H1 (cell line): ENCODE data around the gene MIPOL1. TPM values are rescaled to one million over a fixed set of nuclear protein-coding genes. Genes with fewer than 3 reads are reported as not detected.

Experiments
- CTCF ChIA-PET: fragments of 300-600 bp; sonication (Branson Sonifier 250); formaldehyde crosslinking; loops from one replicate; lab custom pipeline; 2021; ENCODE audit not compliant: partially characterized antibody; lab: Charles Lee
- POLR2A ChIA-PET: fragments of 300-600 bp; sonication (Branson Sonifier 250); formaldehyde crosslinking; loops from one replicate; lab custom pipeline; 2021; ENCODE audit warnings: inconsistent platforms; ENCODE audit not compliant: partially characterized antibody; lab: Charles Lee
- DNase-seq, 2 experiments: peaks; one replicate each; pipeline versions ENCODE4 v3.0.0 to v3.0.0-alpha.2; 2010 to 2022; ENCODE audit warnings: low spot score in 2 of 2, low read depth in 1 of 2, mixed read lengths in 1 of 2
- FAIRE-seq: peaks from 2 replicates; lab custom pipeline; 2011; peaks lifted over from hg19 to GRCh38; lab: Jason Lieb, UNC
- H2AFZ ChIP-seq: 2 replicates; pipeline ENCODE4 v1.8.1; 2012; ENCODE audit warnings: low read length, inconsistent platforms
- H2AK5ac ChIP-seq: 2 replicates; pipeline ENCODE4 v1.6.1; 2013; ENCODE audit warnings: low read depth, low read length
- H2BK120ac ChIP-seq: replicated peaks from 2 replicates; pipeline ENCODE3; 2013; ENCODE audit warnings: low read depth, low read length, inconsistent platforms
- H2BK12ac ChIP-seq: 2 replicates; pipeline ENCODE4 v1.6.1; 2013; ENCODE audit warnings: low read depth, low read length
- H2BK15ac ChIP-seq: 2 replicates; pipeline ENCODE4 v1.6.1; 2013; ENCODE audit warnings: low read length
- H2BK20ac ChIP-seq: 2 replicates; pipeline ENCODE4 v1.6.1; 2013; ENCODE audit warnings: low read length
- H2BK5ac ChIP-seq: 2 replicates; pipeline ENCODE4 v1.6.1; 2013; ENCODE audit warnings: low read depth, low read length
- H3K14ac ChIP-seq: 2 replicates; pipeline ENCODE4 v1.6.1; 2013; ENCODE audit warnings: inconsistent platforms; ENCODE audit not compliant: insufficient read length
- H3K18ac ChIP-seq: 2 replicates; pipeline ENCODE4 v1.6.1; 2013; ENCODE audit warnings: low read length; ENCODE audit errors: extremely low read depth
- H3K23ac ChIP-seq: 2 replicates; pipeline ENCODE4 v1.6.1; 2013; ENCODE audit warnings: inconsistent platforms; ENCODE audit not compliant: insufficient read length
- H3K23me2 ChIP-seq: 2 replicates; pipeline ENCODE4 v1.6.1; 2013; ENCODE audit warnings: low read depth, low read length
- H3K27ac ChIP-seq: 2 replicates; pipeline ENCODE4 v1.6.1; 2011; ENCODE audit warnings: low read depth, low read length, inconsistent platforms
- H3K27me3 ChIP-seq, 4 experiments: replicated peaks in 1 of 4; 1 replicate in 1 of 4; 2 replicates in 3 of 4; pipeline versions ENCODE4 v1.6.1 to v1.8.1; 2011 to 2013; ENCODE audit warnings: low read length in 3 of 4, mild to moderate bottlenecking in 3 of 4, inconsistent platforms in 2 of 4, mixed read lengths in 2 of 4, moderate library complexity in 1 of 4; ENCODE audit not compliant: control insufficient read depth in 3 of 4, insufficient read depth in 3 of 4; ENCODE audit errors: extremely low read depth in 1 of 4
- H3K36me3 ChIP-seq, 4 experiments: 2 replicates each; pipeline versions ENCODE4 v1.6.1 to v1.8.1; 2011 to 2013; ENCODE audit warnings: mild to moderate bottlenecking in 4 of 4, low read length in 3 of 4, moderate library complexity in 2 of 4, control low read depth in 1 of 4, inconsistent platforms in 1 of 4; ENCODE audit not compliant: insufficient read depth in 4 of 4, control insufficient read depth in 2 of 4
- H3K4ac ChIP-seq: replicated peaks from 2 replicates; pipeline ENCODE3; 2013; ENCODE audit warnings: low read length, low read depth, mixed read lengths, inconsistent platforms; ENCODE audit not compliant: insufficient read length
- H3K4me1 ChIP-seq, 4 experiments: replicated peaks in 1 of 4; 1 replicate in 1 of 4; 2 replicates in 3 of 4; pipeline versions ENCODE4 v1.6.1 to v1.8.1; 2011 to 2013; ENCODE audit warnings: low read length in 3 of 4, inconsistent platforms in 2 of 4, mixed read lengths in 1 of 4; ENCODE audit not compliant: insufficient read depth in 4 of 4, control insufficient read depth in 3 of 4
- H3K4me2 ChIP-seq, 2 experiments: 2 replicates each; pipeline versions ENCODE4 v1.6.1 to v1.8.1; 2011 to 2013; ENCODE audit warnings: low read depth in 2 of 2, low read length in 2 of 2, control low read depth in 1 of 2, inconsistent platforms in 1 of 2, mild to moderate bottlenecking in 1 of 2; ENCODE audit not compliant: insufficient read depth in 1 of 2
- H3K4me3 ChIP-seq, 4 experiments: fragments of 200-600, 300-600 bp in 1 of 4; sonication (generic), shearing (Covaris generic), sonication (Bioruptor Twin) in 1 of 4; 2 replicates each; pipeline versions ENCODE4 v1.5.1 to v1.8.1; 2011 to 2016; ENCODE audit warnings: low read length in 4 of 4, low read depth in 3 of 4, control low read depth in 2 of 4, inconsistent platforms in 2 of 4, mild to moderate bottlenecking in 2 of 4, mixed read lengths in 1 of 4, moderate library complexity in 1 of 4; ENCODE audit not compliant: insufficient read depth in 2 of 4; ENCODE audit errors: extremely low read depth in 1 of 4
- H3K56ac ChIP-seq: replicated peaks from 2 replicates; pipeline ENCODE3; 2013; ENCODE audit warnings: low read depth, mild to moderate bottlenecking, mixed read lengths, low read length, inconsistent platforms; ENCODE audit not compliant: insufficient read length
- H3K79me1 ChIP-seq: 2 replicates; pipeline ENCODE4 v1.6.1; 2013; ENCODE audit warnings: low read depth, low read length, control low read depth
- H3K79me2 ChIP-seq, 2 experiments: 2 replicates each; pipeline versions ENCODE4 v1.6.1 to v1.8.1; 2012 to 2013; ENCODE audit warnings: low read length in 2 of 2, mild to moderate bottlenecking in 2 of 2, inconsistent platforms in 1 of 2; ENCODE audit not compliant: insufficient read depth in 2 of 2, control insufficient read depth in 1 of 2
- H3K9ac ChIP-seq, 4 experiments: replicated peaks in 1 of 4; 1 replicate in 1 of 4; 2 replicates in 3 of 4; pipeline versions ENCODE4 v1.6.1 to v1.8.1; 2011 to 2013; ENCODE audit warnings: low read depth in 3 of 4, low read length in 3 of 4, control low read depth in 2 of 4, mild to moderate bottlenecking in 2 of 4, moderate library complexity in 2 of 4, inconsistent platforms in 1 of 4; ENCODE audit errors: extremely low read depth in 1 of 4
- H3K9me3 ChIP-seq, 2 experiments: 2 replicates each; pipeline versions ENCODE4 v1.6.1 to v1.8.1; 2012 to 2013; ENCODE audit warnings: mild to moderate bottlenecking in 2 of 2, moderate library complexity in 2 of 2, control low read depth in 1 of 2, inconsistent platforms in 1 of 2, low read depth in 1 of 2, low read length in 1 of 2, mixed read lengths in 1 of 2; ENCODE audit not compliant: insufficient read depth in 2 of 2
- H4K20me1 ChIP-seq, 2 experiments: replicated peaks in 1 of 2; 2 replicates each; pipeline versions ENCODE3 to v1.8.1; 2011 to 2013; ENCODE audit warnings: inconsistent platforms in 2 of 2, low read length in 2 of 2, mild to moderate bottlenecking in 1 of 2; ENCODE audit not compliant: insufficient read depth in 2 of 2, control insufficient read depth in 1 of 2
- H4K5ac ChIP-seq: 2 replicates; pipeline ENCODE4 v1.6.1; 2013; ENCODE audit warnings: low read length, low read depth, mixed read lengths, inconsistent platforms; ENCODE audit not compliant: insufficient read length
- H4K8ac ChIP-seq: 2 replicates; pipeline ENCODE4 v1.8.0; 2013; ENCODE audit warnings: mild to moderate bottlenecking, moderate library complexity, low read length, inconsistent platforms; ENCODE audit not compliant: insufficient read depth; ENCODE audit errors: extremely low read depth
- H4K91ac ChIP-seq: replicated peaks from 2 replicates; pipeline ENCODE3; 2013; ENCODE audit warnings: low read length, mixed read lengths, inconsistent platforms; ENCODE audit not compliant: insufficient read length
- CHD2 ChIP-seq: IDR thresholded peaks from 2 replicates; pipeline ENCODE4 v1.6.1; 2012; ENCODE audit warnings: low read length, improper control_type of control experiment
- HDAC2 ChIP-seq, 2 experiments: fragments of 300-600 bp in 1 of 2; sonication (generic) in 1 of 2; IDR thresholded peaks; 2 replicates each; pipeline ENCODE4 v1.6.1; 2011 to 2012; ENCODE audit warnings: low read depth in 2 of 2, low read length in 2 of 2, mild to moderate bottlenecking in 2 of 2, moderate library complexity in 2 of 2, borderline replicate concordance in 1 of 2, inconsistent platforms in 1 of 2
- NANOG ChIP-seq: IDR thresholded peaks from 2 replicates; pipeline ENCODE4 v1.6.1; 2011; ENCODE audit warnings: low read length, low read depth, mild to moderate bottlenecking, inconsistent platforms; ENCODE audit not compliant: insufficient read depth, poor library complexity, severe bottlenecking
- SP1 ChIP-seq: IDR thresholded peaks from 2 replicates; pipeline ENCODE4 v1.6.1; 2011; ENCODE audit warnings: low read depth, low read length
- SP4 ChIP-seq: IDR thresholded peaks from 2 replicates; pipeline ENCODE4 v1.6.1; 2012; ENCODE audit warnings: low read length, inconsistent platforms
- SRF ChIP-seq: IDR thresholded peaks from 2 replicates; pipeline ENCODE4 v1.6.1; 2011; ENCODE audit warnings: mild to moderate bottlenecking, low read depth, low read length, moderate library complexity
- YY1 ChIP-seq: IDR thresholded peaks from 2 replicates; pipeline ENCODE4 v1.6.1; 2011; ENCODE audit warnings: low read depth, mild to moderate bottlenecking, low read length
- WGBS, 2 experiments: shearing (Covaris generic) in 1 of 2; methylation state at CpG; one replicate each; pipeline versions ENCODE4 v1.1.6 to v1.1.7; 2013 to 2015; ENCODE audit warnings: low lambda C conversion rate in 2 of 2, mixed read lengths in 2 of 2, inconsistent platforms in 1 of 2, low coverage in 1 of 2, missing lambda C conversion rate in 1 of 2; ENCODE audit not compliant: insufficient replicate concordance in 2 of 2, insufficient coverage in 1 of 2, insufficient read length in 1 of 2; ENCODE audit errors: extremely low coverage in 1 of 2, missing lambda C conversion rate in 1 of 2; 5-methylcytosine and 5-hydroxymethylcytosine counted together
- polyA plus RNA-seq, 7 experiments: library from polyadenylated mRNA; depleted of rRNA in 3 of 7; stranded (reverse) in 5 of 7; unstranded in 2 of 7; fragments of >200 nt in 5 of 7; fragments of 200-250 nt in 2 of 7; gene quantifications; 1 replicate in 5 of 7; 2 replicates in 1 of 7; 4 replicates in 1 of 7; pipeline versions ENCODE4 v1.2.1 to v1.2.3, GENCODE V29; 2011 to 2013; ENCODE audit warnings: missing spikeins in 2 of 7, mixed read lengths in 2 of 7
- total RNA-seq: library from RNA; stranded (reverse); fragmentation: NEBNext Ultra II Directional; extraction: Animal tissue kit (Norgen Biotek cat#: 25700); gene quantifications from 2 replicates; pipeline ENCODE4 v1.2.1, GENCODE V29; 2021

MIPOL1 gene
- total and polyA plus RNA-seq, 2 of the 8 experiments (the other 6 are each of a cell fraction or from before 2014, with no cell fraction given): 2.8 to 23.9 TPM

GRCh38 chr14:37237735-37238200 is 40.0 kb downstream of the MIPOL1 start:
- POLR2A ChIA-PET: no interaction called here
- TF ChIP-seq CHD2: no peak
- TF ChIP-seq SP1: no peak
- TF ChIP-seq HDAC2 (IDR thresholded peaks at IDR 0.05; ENCODE audit: borderline replicate concordance in 1 of 2, low read depth in 2 of 2, low read length in 2 of 2): no peak
- no peak for TF ChIP-seq SRF
- no peak for TF ChIP-seq NANOG
- no peak for TF ChIP-seq YY1
- TF ChIP-seq SP4: no peak

More at GRCh38 chr14:37237735-37238200, 40.0 kb downstream of the MIPOL1 start:
- H3K27me3 ChIP-seq: no peaks in the 10 kb centered on the region
- no peak overlapping the region for H3K18ac ChIP-seq
- H4K5ac ChIP-seq: no peak overlapping the region
- WGBS, 2 experiments: 89% methylated on average over 5 of the region's 5 CpGs; no CpG with 5 or more reads in 1 of the 2 experiments
- no peak overlapping the region for H3K27ac ChIP-seq
- CTCF ChIA-PET: interaction anchor here (0.8 to 3.1 kb wide), 6 partner anchors 8 to 579 kb away, joined by 3 to 13 read pairs (median 4); no protein-coding TSS in a partner anchor
- no peaks in the 10 kb centered on the region; a peak in 1 of 4 replicates for H3K79me2 ChIP-seq
- no peak overlapping the region for H2BK15ac ChIP-seq
- H2BK12ac ChIP-seq: no peak overlapping the region
- no peak overlapping the region for H3K9ac ChIP-seq
- H3K56ac ChIP-seq: no peak overlapping the region
- H2BK20ac ChIP-seq: no peak overlapping the region
- H3K23me2 ChIP-seq: peaks cover 1% of the 10 kb centered on the region; the same call in 1 of the 2 replicates
- no peak overlapping the region for H3K4ac ChIP-seq
- peaks cover 0 to 3% (median 1%) of the 10 kb centered on the region in 4 experiments; a peak in 3 of 7 replicates for H3K4me1 ChIP-seq
- DNase-seq (no peak), FAIRE-seq (no peak)
- no peaks in the 10 kb centered on the region for H3K36me3 ChIP-seq
- peaks cover 0 to under 1% of the 10 kb centered on the region in 2 experiments for H4K20me1 ChIP-seq
- H3K4me3 ChIP-seq: no peak overlapping the region
- H3K14ac ChIP-seq: no peak overlapping the region
- no peak overlapping the region for H2AFZ ChIP-seq
- no peaks in the 10 kb centered on the region for H3K9me3 ChIP-seq
- no peak overlapping the region for H4K91ac ChIP-seq
- H2BK5ac ChIP-seq: no peak overlapping the region
- peaks cover 3% of the 10 kb centered on the region; the same call in 1 of the 2 replicates for H3K79me1 ChIP-seq
- H3K4me2 ChIP-seq: no peak overlapping the region
- no peak overlapping the region for H2BK120ac ChIP-seq
- H2AK5ac ChIP-seq: no peak overlapping the region
- no peak overlapping the region for H3K23ac ChIP-seq
- no peak overlapping the region for H4K8ac ChIP-seq
